Transverse colon (tissue), 4 donors: ENCODE results near the gene TRIP11. TPM values are rescaled to one million over a fixed set of nuclear protein-coding genes. Genes with fewer than 3 reads are reported as not detected.

Experiments used
- DNase-seq: peaks from one replicate; pipeline ENCODE4 v3.0.0-alpha.2; 2019
- H3K27ac ChIP-seq, 4 donors: fragments of 200-600 bp; sonication (generic); 2 replicates each; pipeline ENCODE4 v1.5.1; 2016 to 2018; ENCODE audit warnings: inconsistent platforms in 4 of 4
- H3K27me3 ChIP-seq: fragments of 200-600 bp; sonication (generic); 2 replicates; pipeline ENCODE4 v1.5.1; 2017; ENCODE audit warnings: inconsistent platforms
- H3K36me3 ChIP-seq, 4 donors: fragments of 200-600 bp; sonication (generic); 2 replicates each; pipeline ENCODE4 v1.5.1; 2017 to 2019; ENCODE audit warnings: inconsistent platforms in 4 of 4
- H3K4me1 ChIP-seq, 4 donors: fragments of 200-600 bp; sonication (generic); 2 replicates each; pipeline ENCODE4 v1.5.1; 2017 to 2020; ENCODE audit warnings: inconsistent platforms in 4 of 4
- H3K4me3 ChIP-seq, 4 donors: fragments of 200-600 bp; sonication (generic); 1 replicate in 1 of 4; 2 replicates in 3 of 4; pipeline versions ENCODE4 v1.5.1 to v1.6.1; 2017 to 2019; ENCODE audit warnings: inconsistent platforms in 4 of 4
- H3K9me3 ChIP-seq, 2 donors: fragments of 200-600 bp; sonication (generic); 2 replicates each; pipeline ENCODE4 v1.5.1; 2017 to 2019; ENCODE audit warnings: inconsistent platforms in 2 of 2
- EP300 ChIP-seq: sonication (generic); formaldehyde crosslinking; IDR thresholded peaks from one replicate; pipeline ENCODE4 v1.6.1; 2017; ENCODE audit warnings: antibody characterized with exemption, low read depth
- POLR2A ChIP-seq: fragments of 450-650 bp; IDR thresholded peaks from one replicate; pipeline ENCODE4 v1.6.1; 2016; ENCODE audit warnings: antibody characterized with exemption, mild to moderate bottlenecking, moderate library complexity
- POLR2AphosphoS5 ChIP-seq, 3 donors: sonication (generic); formaldehyde crosslinking; IDR thresholded peaks; one replicate each; pipeline ENCODE4 v1.6.1; 2016; ENCODE audit warnings: antibody characterized with exemption in 3 of 3
- WGBS, 2 donors: methylation state at CpG; one replicate each; pipeline ENCODE4 v1.1.5; 2018; ENCODE audit warnings: low coverage in 1 of 2; 5-methylcytosine and 5-hydroxymethylcytosine counted together
- in situ Hi-C, 4 donors: fragments of 200-750 bp; cut with MboI; loops; one replicate each; pipeline versions ENCODE4 v1.15.0 to v1.15.1; 2017; ENCODE audit warnings: low sequenced_read_pairs in 3 of 4, low pct_ligation_motif_present in 1 of 4, low pct_unique_long_range_greater_than_20kb in 1 of 4
- intact Hi-C: fragments of 100-400 bp; cut with DNase I; formaldehyde crosslinking; loops from one replicate; pipeline ENCODE4 v1.15.1; 2023; ENCODE audit warnings: low total_unique reads
- total RNA-seq, 4 donors: library from RNA; depleted of rRNA; stranded (reverse); fragments of >200 nt; gene quantifications; one replicate each; pipeline ENCODE4 v1.1.0, GENCODE V29; 2016
- TF ChIP-seq, protein P1 (sequence below), 5 experiments: fragments of 200-600 bp in 3 of 5; fragments of 450-650 bp in 2 of 5; sonication (generic) in 3 of 5; IDR thresholded peaks; 1 replicate in 2 of 5; 2 replicates in 3 of 5; pipeline ENCODE4 v1.5.1; 2016 to 2017; ENCODE audit warnings: antibody characterized with exemption in 5 of 5, inconsistent platforms in 3 of 5, mild to moderate bottlenecking in 2 of 5, moderate library complexity in 1 of 5

The TRIP11 gene
- total RNA-seq, 4 donors from 2014 or later = 14.2 to 45.6 (median 34.1) TPM

DNA sequence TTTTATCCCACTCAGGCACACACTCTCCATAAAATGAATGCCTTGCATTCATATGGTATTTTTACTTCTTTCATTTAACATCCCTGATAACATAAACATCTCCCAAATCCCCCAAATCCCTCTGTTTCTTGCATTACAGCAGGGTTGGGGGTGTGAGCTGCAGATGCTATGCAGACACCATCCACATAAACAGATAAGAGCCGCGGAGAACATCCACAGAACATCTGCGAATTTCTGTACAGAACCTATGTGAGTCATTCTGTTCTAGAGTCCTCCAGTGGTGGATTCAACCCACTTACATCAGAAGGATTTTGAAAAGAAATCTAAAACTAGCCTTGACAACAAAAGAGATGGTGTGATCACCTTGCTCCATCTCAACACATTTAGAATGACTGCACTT, 112.7 kb downstream of the TRIP11 start:
- in situ Hi-C loops (no loop called here), intact Hi-C loops (no loop called here)
- Histone ChIP-seq H3K4me1 (peaks cover 0 to 4% (median 0%) of the 10 kb centered on the region in 4 donors), H3K4me3 (no peak overlapping the region), H3K27me3 (no peaks in the 10 kb centered on the region), H3K27ac (no peak overlapping the region), H3K9me3 (no peaks in the 10 kb centered on the region), H3K36me3 (no peaks in the 10 kb centered on the region)
- WGBS, 2 donors = 90% methylated on average over 3 of the region's 3 CpGs; no CpG with 5 or more reads in 1 of the 2 donors
- no peak for TF ChIP-seq EP300
- no peak for TF ChIP-seq POLR2A
- no peak for TF ChIP-seq POLR2AphosphoS5 (IDR thresholded peaks at IDR 0.05)
- TF ChIP-seq, protein P1, sequence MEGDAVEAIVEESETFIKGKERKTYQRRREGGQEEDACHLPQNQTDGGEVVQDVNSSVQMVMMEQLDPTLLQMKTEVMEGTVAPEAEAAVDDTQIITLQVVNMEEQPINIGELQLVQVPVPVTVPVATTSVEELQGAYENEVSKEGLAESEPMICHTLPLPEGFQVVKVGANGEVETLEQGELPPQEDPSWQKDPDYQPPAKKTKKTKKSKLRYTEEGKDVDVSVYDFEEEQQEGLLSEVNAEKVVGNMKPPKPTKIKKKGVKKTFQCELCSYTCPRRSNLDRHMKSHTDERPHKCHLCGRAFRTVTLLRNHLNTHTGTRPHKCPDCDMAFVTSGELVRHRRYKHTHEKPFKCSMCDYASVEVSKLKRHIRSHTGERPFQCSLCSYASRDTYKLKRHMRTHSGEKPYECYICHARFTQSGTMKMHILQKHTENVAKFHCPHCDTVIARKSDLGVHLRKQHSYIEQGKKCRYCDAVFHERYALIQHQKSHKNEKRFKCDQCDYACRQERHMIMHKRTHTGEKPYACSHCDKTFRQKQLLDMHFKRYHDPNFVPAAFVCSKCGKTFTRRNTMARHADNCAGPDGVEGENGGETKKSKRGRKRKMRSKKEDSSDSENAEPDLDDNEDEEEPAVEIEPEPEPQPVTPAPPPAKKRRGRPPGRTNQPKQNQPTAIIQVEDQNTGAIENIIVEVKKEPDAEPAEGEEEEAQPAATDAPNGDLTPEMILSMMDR (IDR thresholded peaks at IDR 0.05) = no peak
- DNase-seq = no peak

DNA sequence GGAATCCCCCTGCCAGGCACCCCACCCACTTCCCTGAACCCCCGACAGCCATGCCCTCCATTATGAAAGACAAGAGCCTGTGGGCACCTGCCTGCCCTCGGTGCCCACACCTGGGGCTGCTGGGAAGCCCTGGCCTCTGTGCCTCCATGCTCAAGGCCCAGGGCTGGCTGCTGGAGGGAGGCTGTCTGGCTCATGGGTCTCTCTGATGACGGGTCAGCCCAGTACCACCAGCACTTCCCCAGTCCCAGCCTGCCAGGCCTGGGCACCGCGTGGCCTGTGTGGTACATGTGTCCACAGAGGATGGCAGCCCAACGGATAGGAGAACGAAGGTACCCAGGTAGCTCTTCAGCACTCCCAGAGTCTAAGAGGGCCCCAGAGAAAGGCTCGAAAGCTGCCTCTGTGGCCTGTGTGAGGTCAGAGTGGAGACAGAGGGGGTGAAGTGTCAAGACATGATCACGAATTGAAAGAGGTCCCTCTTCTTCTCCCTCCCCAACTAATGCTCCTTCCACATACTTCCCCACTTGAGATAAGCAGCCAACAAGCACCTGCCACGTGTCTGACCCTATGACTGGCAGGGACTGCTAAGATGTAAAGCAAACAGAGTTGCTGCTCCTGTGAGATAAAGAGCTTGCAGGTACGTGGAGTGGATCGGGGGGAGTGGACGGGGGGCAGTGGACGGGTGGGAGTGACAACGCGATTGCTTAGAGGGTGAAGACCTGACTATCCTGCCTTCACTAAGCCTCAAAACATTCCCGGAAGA, 113.5 kb downstream of the TRIP11 start:
- WGBS, 2 donors = 78 to 80% methylated on average over 4 to 16 of the region's 17 CpGs
- in situ Hi-C loops (no loop called here), intact Hi-C loops (no loop called here)
- Histone ChIP-seq H3K9me3 (no peaks in the 10 kb centered on the region), H3K27me3 (no peaks in the 10 kb centered on the region), H3K4me1 (peaks cover 0 to 4% (median 0%) of the 10 kb centered on the region in 4 donors), H3K27ac (no peak overlapping the region), H3K36me3 (no peaks in the 10 kb centered on the region), H3K4me3 (no peak overlapping the region)
- no peak for DNase-seq
- TF ChIP-seq POLR2AphosphoS5 (IDR thresholded peaks at IDR 0.05) = no peak
- TF ChIP-seq EP300 = no peak
- TF ChIP-seq POLR2A = no peak
- TF ChIP-seq, protein P1 (IDR thresholded peaks at IDR 0.05) = no peak

DNA sequence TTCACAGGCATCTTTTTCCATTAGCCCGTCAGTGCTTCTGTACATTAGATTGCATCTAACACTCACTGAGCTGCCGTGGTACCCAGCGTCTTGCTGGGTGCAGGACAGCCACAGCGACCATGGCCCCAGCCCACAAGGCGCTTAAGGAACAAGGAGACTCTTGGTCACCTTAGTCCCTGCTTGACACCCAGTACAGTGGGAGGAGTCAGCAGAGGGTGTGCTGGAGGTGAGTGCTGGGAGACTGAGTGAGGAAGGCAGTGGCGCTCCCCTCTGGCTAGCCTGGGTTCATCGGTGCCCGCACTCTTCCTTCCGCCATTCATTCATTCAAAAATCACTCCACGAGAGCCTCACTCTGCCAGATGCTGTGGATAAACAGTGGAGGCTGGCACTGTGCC, 114.1 kb downstream of the TRIP11 start:
- TF ChIP-seq POLR2A (no peak), POLR2AphosphoS5 (IDR thresholded peaks at IDR 0.05) (no peak), EP300 (no peak)
- TF ChIP-seq, protein P1 (IDR thresholded peaks at IDR 0.05) = no peak
- DNase-seq = no peak
- in situ Hi-C loops (no loop called here), intact Hi-C loops (no loop called here)
- Histone ChIP-seq H3K4me1 (peaks cover 0 to 4% (median 0%) of the 10 kb centered on the region in 4 donors), H3K36me3 (no peaks in the 10 kb centered on the region), H3K27ac (no peak overlapping the region), H3K27me3 (no peaks in the 10 kb centered on the region), H3K9me3 (no peaks in the 10 kb centered on the region), H3K4me3 (no peak overlapping the region)
- WGBS, 2 donors = 91% methylated on average over 10 of the region's 10 CpGs; no CpG with 5 or more reads in 1 of the 2 donors

DNA sequence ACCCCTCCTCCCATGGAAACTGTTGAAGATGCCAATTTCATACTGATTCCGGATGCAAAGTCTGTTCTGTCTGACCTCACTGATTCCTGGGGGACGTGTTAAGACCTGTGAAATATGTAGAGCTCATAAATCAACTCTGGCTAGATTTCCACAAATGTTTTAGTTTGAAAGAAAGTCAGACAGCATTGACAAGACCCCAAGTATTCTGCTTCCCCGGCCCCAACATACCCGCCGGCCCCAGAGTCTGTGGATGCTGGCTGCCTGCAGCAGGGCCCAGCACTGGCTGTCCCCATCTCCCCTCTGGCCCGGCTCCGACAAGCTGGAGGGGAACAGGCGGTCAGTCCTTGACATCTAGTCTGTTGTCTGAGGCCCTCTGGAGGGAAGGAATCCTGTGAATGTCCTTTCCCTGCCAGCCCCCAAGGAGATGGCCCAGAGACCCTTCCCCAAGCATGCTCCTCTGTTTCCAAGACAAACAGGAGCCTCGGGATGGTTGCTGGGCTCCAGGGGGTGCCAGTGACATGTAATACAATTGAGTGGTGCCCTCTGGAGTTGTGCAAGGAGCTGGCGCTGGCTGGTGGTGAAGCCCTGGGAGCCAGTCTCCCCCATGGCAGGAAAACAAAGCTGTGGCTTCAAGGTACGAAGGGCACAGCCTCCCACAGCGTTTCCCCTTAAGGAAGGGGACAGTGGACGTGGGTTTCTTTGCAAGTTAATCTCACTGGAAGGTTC, 114.7 kb downstream of the TRIP11 start:
- no peaks in the 10 kb centered on the region for H3K36me3 ChIP-seq
- no peaks in the 10 kb centered on the region for H3K27me3 ChIP-seq
- no peak for DNase-seq
- TF ChIP-seq, protein P1 (IDR thresholded peaks at IDR 0.05) = no peak
- TF ChIP-seq EP300 (no peak), POLR2A (no peak), POLR2AphosphoS5 (IDR thresholded peaks at IDR 0.05) (no peak)
- intact Hi-C loops (no loop called here), in situ Hi-C loops (no loop called here)
- no peak overlapping the region for H3K4me3 ChIP-seq
- no peaks in the 10 kb centered on the region for H3K9me3 ChIP-seq
- WGBS, 2 donors = 78% methylated on average over 13 of the region's 13 CpGs; no CpG with 5 or more reads in 1 of the 2 donors
- H3K27ac ChIP-seq = peak overlapping the region in 1 of 4 donors; percentile 11
- peaks cover 0 to 4% (median 0%) of the 10 kb centered on the region in 4 donors for H3K4me1 ChIP-seq
